ENCODE results near the gene IMPG2.
A peak's percentile ranks its signal among the peaks of the same experiment; 100 is the strongest.

The IMPG2 gene

DNA sequence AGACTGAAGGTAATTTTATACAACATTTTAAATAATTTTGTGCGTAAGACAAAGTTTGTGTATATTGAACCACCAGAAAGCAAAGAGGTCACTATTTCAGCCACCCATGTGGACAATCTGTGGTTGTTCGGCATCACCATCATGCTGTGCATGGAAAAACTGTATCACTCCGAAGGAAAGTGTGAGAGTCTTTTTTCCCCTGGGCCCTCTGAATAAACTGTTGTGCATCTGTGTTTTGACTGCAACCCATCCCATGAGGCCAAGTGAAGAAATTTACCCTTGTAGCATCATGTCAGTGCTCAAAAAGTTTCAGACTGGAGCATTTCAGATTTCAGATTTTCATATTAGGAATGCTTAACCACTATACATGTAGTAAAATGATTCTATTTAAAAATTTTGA, 85.3 kb downstream of the IMPG2 start:
- no peaks in the 10 kb centered on the region for H3K9me3 Mint-ChIP-seq
- H3K27me3 Mint-ChIP-seq: no peaks in the 10 kb centered on the region
- no peak overlapping the region for H3K27ac Mint-ChIP-seq
- no peak for ATAC-seq
- no peak overlapping the region for H3K4me3 Mint-ChIP-seq
- H3K36me3 Mint-ChIP-seq: no peaks in the 10 kb centered on the region
- no peaks in the 10 kb centered on the region for H3K4me1 Mint-ChIP-seq

GRCh38 chr3:101230618-101231017, 89.8 kb downstream of the IMPG2 start:
- no peaks in the 10 kb centered on the region for H3K9me3 Mint-ChIP-seq
- no peaks in the 10 kb centered on the region for H3K27me3 Mint-ChIP-seq
- no peak overlapping the region for H3K4me3 Mint-ChIP-seq
- ATAC-seq: no peak
- H3K36me3 Mint-ChIP-seq: no peaks in the 10 kb centered on the region
- peaks cover 9% of the 10 kb centered on the region for H3K4me1 Mint-ChIP-seq
- no peak overlapping the region for H3K27ac Mint-ChIP-seq

DNA sequence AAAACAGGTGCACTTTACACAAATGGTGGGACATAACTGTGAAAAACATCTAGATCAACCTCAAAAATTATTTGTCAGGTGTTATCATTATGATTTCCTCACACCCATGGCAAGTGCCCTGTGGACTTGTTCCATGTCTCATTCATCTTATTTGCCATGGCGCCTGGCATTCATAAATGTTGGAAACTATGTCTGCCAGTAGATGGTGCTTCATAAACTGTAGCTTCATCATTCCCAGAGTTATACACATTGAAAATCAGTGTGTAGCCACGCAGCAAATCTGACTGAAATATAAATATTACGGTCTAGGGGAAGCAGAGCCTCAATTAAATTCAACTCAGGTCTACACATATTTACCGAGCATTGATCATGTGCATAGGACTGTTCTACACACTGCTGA, 90.7 kb downstream of the IMPG2 start:
- H3K4me3 Mint-ChIP-seq: no peak overlapping the region
- no peaks in the 10 kb centered on the region for H3K36me3 Mint-ChIP-seq
- ATAC-seq: no peak
- no peaks in the 10 kb centered on the region for H3K9me3 Mint-ChIP-seq
- peaks cover 9% of the 10 kb centered on the region for H3K4me1 Mint-ChIP-seq
- no peaks in the 10 kb centered on the region for H3K27me3 Mint-ChIP-seq
- no peak overlapping the region for H3K27ac Mint-ChIP-seq

- Mint-ChIP-seq H3K27ac (no peak overlapping the region), H3K27me3 (no peaks in the 10 kb centered on the region), H3K9me3 (no peaks in the 10 kb centered on the region), H3K36me3 (no peaks in the 10 kb centered on the region), H3K4me3 (no peak overlapping the region), H3K4me1 (peaks cover 9% of the 10 kb centered on the region)
- ATAC-seq: no peak
These were observed 91.9 kb downstream of the IMPG2 start for GRCh38 chr3:101228441-101228840.

GRCh38 chr3:101224739-101225138, 95.6 kb downstream of the IMPG2 start:
- Mint-ChIP-seq H3K4me1 (peaks cover 9% of the 10 kb centered on the region), H3K27me3 (no peaks in the 10 kb centered on the region), H3K27ac (no peak overlapping the region), H3K36me3 (peaks cover 1% of the 10 kb centered on the region), H3K9me3 (no peaks in the 10 kb centered on the region), H3K4me3 (no peak overlapping the region)
- ATAC-seq: no peak

DNA sequence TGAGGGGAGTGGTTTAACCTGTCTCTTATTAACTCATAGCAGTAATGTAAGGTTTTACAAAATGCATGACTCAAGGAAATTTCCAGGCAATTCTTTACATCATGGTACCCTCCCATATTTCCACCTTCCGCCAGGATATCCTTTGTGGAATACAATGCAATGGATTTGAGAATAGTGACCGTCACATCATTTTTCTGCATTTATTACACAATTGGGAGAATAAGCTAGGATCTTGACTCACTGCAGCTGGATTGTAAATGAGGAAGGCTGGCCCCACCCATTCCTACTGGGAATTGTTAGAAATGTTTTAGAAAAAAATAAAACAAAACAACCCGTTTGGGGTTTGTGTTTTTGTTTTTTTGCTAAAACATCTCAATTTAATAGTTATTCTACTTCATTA, 97.4 kb downstream of the IMPG2 start:
- Mint-ChIP-seq H3K4me1 (peaks cover 2% of the 10 kb centered on the region), H3K9me3 (peaks cover 5% of the 10 kb centered on the region), H3K27ac (no peak overlapping the region), H3K4me3 (no peak overlapping the region), H3K36me3 (peaks cover 6% of the 10 kb centered on the region), H3K27me3 (no peaks in the 10 kb centered on the region)
- no peak for ATAC-seq

- no peak for ATAC-seq
These were observed 100.4 kb downstream of the IMPG2 start for GRCh38 chr3:101219842-101220560.

DNA sequence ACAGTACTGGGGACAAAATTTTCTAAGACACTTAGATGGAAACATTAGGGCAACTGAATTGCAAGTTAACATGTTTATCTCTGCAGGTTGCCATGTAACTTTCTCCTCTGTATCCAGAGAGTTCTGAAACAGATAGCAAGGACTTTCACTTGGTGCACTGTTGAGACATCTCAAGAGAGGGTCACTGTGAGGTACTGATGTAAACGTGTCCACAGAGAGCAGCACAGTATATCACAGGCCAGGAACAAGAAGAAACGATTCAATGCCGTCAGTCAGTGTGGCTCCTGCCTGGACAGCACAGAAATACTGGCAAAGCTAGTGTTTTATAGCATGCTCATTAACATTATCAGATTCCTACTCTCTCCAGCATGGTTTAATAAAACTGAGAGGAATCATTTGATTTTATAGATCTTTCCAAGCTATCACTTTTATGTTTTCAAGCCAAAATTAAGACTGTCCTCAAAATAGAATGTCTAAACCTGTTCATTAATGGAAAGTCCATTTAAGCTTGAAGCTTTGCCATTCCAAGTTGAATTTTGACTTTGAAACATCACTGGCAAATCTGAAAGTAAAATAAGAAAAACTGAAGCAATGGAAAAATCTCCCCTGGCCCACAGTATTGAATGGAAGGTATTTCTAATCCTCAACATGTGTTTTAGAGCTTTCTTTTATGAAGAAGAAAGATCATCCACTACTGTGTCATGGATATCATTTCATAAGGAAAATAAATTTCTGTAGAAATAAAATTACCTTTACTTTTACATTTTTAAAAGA, 102.7 kb downstream of the IMPG2 start:
- H3K27me3 Mint-ChIP-seq: no peaks in the 10 kb centered on the region
- peak; percentile 46 for ATAC-seq
- peaks cover 10% of the 10 kb centered on the region for H3K36me3 Mint-ChIP-seq
- no peak overlapping the region for H3K4me3 Mint-ChIP-seq
- H3K4me1 Mint-ChIP-seq: no peaks in the 10 kb centered on the region
- no peak overlapping the region for H3K27ac Mint-ChIP-seq
- peaks cover 19% of the 10 kb centered on the region for H3K9me3 Mint-ChIP-seq

More at GRCh38 chr3:101219842-101220560, 100.4 kb downstream of the IMPG2 start:
- no peaks in the 10 kb centered on the region for H3K27me3 Mint-ChIP-seq
- H3K9me3 Mint-ChIP-seq: peaks cover 5% of the 10 kb centered on the region
- no peak overlapping the region for H3K4me3 Mint-ChIP-seq
- peaks cover 6% of the 10 kb centered on the region for H3K36me3 Mint-ChIP-seq
- H3K4me1 Mint-ChIP-seq: no peaks in the 10 kb centered on the region
- no peak overlapping the region for H3K27ac Mint-ChIP-seq

DNA sequence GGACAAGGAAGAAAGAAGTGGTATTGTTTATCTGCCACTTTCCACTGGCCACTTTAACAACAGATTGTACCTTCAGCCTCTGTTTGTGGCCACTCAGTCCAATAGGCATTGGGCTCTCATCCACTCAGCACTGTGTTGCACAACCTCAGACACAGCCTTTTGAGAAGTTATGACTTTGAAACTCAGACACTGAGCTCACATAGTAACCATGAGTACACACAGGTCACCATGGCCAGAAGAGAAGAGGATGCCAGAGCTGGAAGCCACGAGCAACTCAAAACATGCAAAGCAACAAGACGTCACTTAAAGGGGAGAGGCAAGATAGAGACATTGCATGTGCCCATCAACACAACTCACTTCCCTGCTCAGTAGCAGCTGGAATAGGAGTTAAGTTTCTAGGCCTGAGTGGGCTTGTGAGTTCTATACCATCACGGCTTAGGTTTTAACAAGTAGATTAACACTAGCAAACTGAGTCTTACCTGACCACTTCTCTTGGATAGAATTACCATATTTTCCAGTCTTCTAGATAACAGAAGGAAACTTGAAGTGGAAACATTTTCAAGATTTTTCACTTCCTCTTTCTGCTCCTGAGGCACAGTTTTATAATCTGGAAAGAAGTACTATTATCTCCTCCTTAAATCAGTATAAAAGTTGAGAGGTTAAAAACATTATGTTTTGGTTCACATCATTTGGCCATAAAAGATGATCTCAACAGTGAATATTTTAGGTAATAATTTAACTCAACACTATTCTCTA, 103.5 kb downstream of the IMPG2 start:
- peak; percentile 78 for ATAC-seq
- H3K4me3 Mint-ChIP-seq: no peak overlapping the region

GRCh38 chr3:101212730-101213129, 107.6 kb downstream of the IMPG2 start:
- peaks cover 14% of the 10 kb centered on the region for H3K9me3 Mint-ChIP-seq
- peaks cover 4% of the 10 kb centered on the region for H3K36me3 Mint-ChIP-seq
- H3K4me1 Mint-ChIP-seq: no peaks in the 10 kb centered on the region
- H3K27me3 Mint-ChIP-seq: no peaks in the 10 kb centered on the region
- no peak overlapping the region for H3K27ac Mint-ChIP-seq
- no peak overlapping the region for H3K4me3 Mint-ChIP-seq
- no peak for ATAC-seq

More for the DNA sequence above, 103.5 kb downstream of the IMPG2 start:
- peaks cover 19% of the 10 kb centered on the region for H3K9me3 Mint-ChIP-seq
- H3K36me3 Mint-ChIP-seq: peaks cover 10% of the 10 kb centered on the region
- H3K27me3 Mint-ChIP-seq: no peaks in the 10 kb centered on the region
- no peaks in the 10 kb centered on the region for H3K4me1 Mint-ChIP-seq
- H3K27ac Mint-ChIP-seq: no peak overlapping the region

GRCh38 chr3:101204246-101204645, 116.1 kb downstream of the IMPG2 start:
- peaks cover 23% of the 10 kb centered on the region for H3K27me3 Mint-ChIP-seq
- H3K9me3 Mint-ChIP-seq: no peaks in the 10 kb centered on the region
- H3K27ac Mint-ChIP-seq: no peak overlapping the region
- H3K4me1 Mint-ChIP-seq: no peaks in the 10 kb centered on the region
- H3K36me3 Mint-ChIP-seq: no peaks in the 10 kb centered on the region
- ATAC-seq: no peak
- H3K4me3 Mint-ChIP-seq: no peak overlapping the region

DNA sequence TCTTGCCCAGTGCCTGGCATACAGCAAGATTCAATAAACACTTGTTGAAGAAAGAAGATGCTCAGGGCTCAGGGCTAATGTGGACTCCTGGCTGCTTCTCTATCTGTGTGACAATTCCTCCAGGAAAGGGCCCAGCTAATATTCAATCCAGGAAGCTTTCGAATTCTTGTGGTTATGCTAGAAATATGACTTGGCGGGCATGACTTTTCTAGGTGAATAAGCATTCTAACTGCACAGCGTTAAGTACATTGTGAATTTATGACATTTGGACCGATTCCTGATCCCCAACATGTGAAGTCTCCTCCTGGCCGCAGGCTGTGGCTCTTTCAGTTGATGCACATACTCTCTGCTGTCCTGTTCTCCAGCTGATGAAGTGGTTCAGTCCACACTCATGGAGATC, 117.0 kb downstream of the IMPG2 start:
- no peaks in the 10 kb centered on the region for H3K9me3 Mint-ChIP-seq
- no peak for ATAC-seq
- H3K27ac Mint-ChIP-seq: no peak overlapping the region
- peaks cover 23% of the 10 kb centered on the region for H3K27me3 Mint-ChIP-seq
- no peaks in the 10 kb centered on the region for H3K36me3 Mint-ChIP-seq
- no peak overlapping the region for H3K4me3 Mint-ChIP-seq
- no peaks in the 10 kb centered on the region for H3K4me1 Mint-ChIP-seq

DNA sequence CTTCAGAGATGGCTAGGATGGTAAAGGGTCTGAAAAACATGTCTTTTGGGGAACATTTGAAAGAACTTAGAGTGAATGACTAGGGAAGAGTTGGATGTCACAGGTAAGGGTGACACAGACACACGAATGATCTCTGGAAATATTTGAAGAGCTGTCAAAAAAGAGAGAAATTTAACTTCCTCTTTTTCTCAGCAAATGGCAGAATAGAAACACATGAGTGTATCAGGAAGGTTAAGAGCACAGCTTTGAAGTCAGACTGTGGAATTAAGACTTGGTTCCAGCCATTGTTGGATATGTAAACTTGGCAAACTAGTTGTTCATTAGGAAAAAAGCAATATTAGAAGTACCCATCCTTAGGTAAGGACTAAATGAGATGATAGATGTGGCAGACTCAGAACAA, 117.7 kb downstream of the IMPG2 start:
- Mint-ChIP-seq H3K36me3 (no peaks in the 10 kb centered on the region), H3K27me3 (peaks cover 23% of the 10 kb centered on the region), H3K9me3 (no peaks in the 10 kb centered on the region), H3K27ac (no peak overlapping the region), H3K4me3 (no peak overlapping the region), H3K4me1 (no peaks in the 10 kb centered on the region)
- ATAC-seq: no peak

GRCh38 chr3:101200461-101200860, 119.9 kb downstream of the IMPG2 start:
- H3K27me3 Mint-ChIP-seq: peaks cover 23% of the 10 kb centered on the region
- H3K9me3 Mint-ChIP-seq: no peaks in the 10 kb centered on the region
- H3K27ac Mint-ChIP-seq: no peak overlapping the region
- H3K36me3 Mint-ChIP-seq: no peaks in the 10 kb centered on the region
- no peak overlapping the region for H3K4me3 Mint-ChIP-seq
- ATAC-seq: no peak
- no peaks in the 10 kb centered on the region for H3K4me1 Mint-ChIP-seq

DNA sequence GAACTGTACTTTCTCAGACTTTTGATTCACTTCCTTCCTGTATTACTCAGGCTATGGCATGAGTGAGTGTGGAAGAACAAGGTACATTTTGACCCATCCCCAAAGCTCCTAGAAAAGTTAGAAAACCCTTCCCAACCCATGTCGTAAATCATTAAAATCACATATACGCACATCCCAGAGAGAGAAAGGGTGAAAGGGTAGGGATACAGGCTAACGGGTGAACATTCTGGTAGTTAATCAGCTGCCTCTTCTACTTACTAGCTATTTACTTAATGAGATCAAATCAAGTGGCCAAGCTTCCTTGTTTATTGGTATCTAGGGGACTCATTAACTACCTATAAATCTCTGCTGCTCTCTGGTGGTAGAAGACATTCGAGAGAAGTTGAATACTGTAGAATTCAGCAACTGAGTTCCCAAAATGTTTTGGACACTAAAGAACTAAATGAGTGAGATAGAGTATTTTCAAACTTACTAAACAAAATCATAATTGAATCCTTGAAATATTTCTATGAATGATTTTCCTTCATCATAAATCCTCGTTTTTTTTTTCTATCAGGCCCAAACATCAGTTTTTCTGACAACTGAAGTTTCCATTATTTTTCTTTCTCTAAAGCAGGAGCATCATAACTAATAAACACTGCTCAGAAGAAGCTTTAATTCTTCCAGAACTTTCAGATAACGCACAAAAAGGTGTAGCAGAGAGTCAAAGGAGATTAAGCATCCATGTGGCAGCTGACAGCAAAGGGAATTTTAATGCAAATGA, 124.2 kb downstream of the IMPG2 start:
- Mint-ChIP-seq H3K4me1 (no peaks in the 10 kb centered on the region), H3K27me3 (peaks cover 10% of the 10 kb centered on the region), H3K27ac (no peak overlapping the region), H3K4me3 (no peak overlapping the region), H3K9me3 (no peaks in the 10 kb centered on the region), H3K36me3 (no peaks in the 10 kb centered on the region)
- no peak for ATAC-seq

All from stimulated activated memory B cell treated with anti-CD40 and anti-IgM and Interleukin-4, amounts not matched to agents 10 μg/mL and 1 μg/mL and 100 μg/mL, for 72 hours (primary cell).